Lung (tissue), 12 donors: Measurements from ENCODE around the gene GTF2H1. TPM values are rescaled to one million over a fixed set of nuclear protein-coding genes. Genes with fewer than 3 reads are reported as not detected.

Experiments
- ATAC-seq: fragments of 200-7000 bp; cut with Tn5 transposase; one replicate; pipeline ENCODE4 v1.9.1; 2020; ENCODE audit warnings: moderate number of reproducible peaks; ENCODE audit not compliant: insufficient read depth, low FRiP score
- DNase-seq, 3 donors: peaks; one replicate each; pipeline ENCODE4 v3.0.0-alpha.2; 2013 to 2017
- H3K27ac ChIP-seq, 2 donors: one replicate each; pipeline ENCODE4 v1.5.1; 2013; ENCODE audit warnings: mild to moderate bottlenecking in 2 of 2, moderate library complexity in 2 of 2, control low read depth in 1 of 2, inconsistent platforms in 1 of 2, low read depth in 1 of 2, low read length in 1 of 2
- H3K27me3 ChIP-seq, 3 donors: one replicate each; pipeline ENCODE4 v1.5.1; 2013; ENCODE audit warnings: low read length in 2 of 3; ENCODE audit not compliant: control insufficient read depth in 3 of 3, insufficient read depth in 3 of 3
- H3K36me3 ChIP-seq, 4 donors: one replicate each; pipeline ENCODE4 v1.5.1; 2013; ENCODE audit warnings: low read length in 4 of 4, mild to moderate bottlenecking in 1 of 4, moderate library complexity in 1 of 4; ENCODE audit not compliant: control insufficient read depth in 4 of 4, insufficient read depth in 4 of 4
- H3K4me1 ChIP-seq, 5 donors: one replicate each; pipeline ENCODE4 v1.5.1; 2013; ENCODE audit warnings: low read length in 5 of 5, mild to moderate bottlenecking in 2 of 5, moderate library complexity in 1 of 5; ENCODE audit not compliant: control insufficient read depth in 5 of 5, insufficient read depth in 5 of 5
- H3K4me3 ChIP-seq: one replicate; pipeline ENCODE4 v1.5.1; 2013; ENCODE audit warnings: mild to moderate bottlenecking, control low read depth, moderate library complexity
- H3K9ac ChIP-seq, 2 donors: one replicate each; pipeline ENCODE4 v1.5.1; 2013; ENCODE audit warnings: low read length in 2 of 2, control low read depth in 1 of 2; ENCODE audit not compliant: insufficient read depth in 1 of 2
- H3K9me3 ChIP-seq, 4 donors: one replicate each; pipeline ENCODE4 v1.5.1; 2013; ENCODE audit warnings: low read length in 3 of 4, mild to moderate bottlenecking in 1 of 4, moderate library complexity in 1 of 4; ENCODE audit not compliant: control insufficient read depth in 4 of 4, insufficient read depth in 3 of 4
- CTCF ChIP-seq: IDR thresholded peaks from 2 replicates; pipeline ENCODE4 v1.5.1; 2012; ENCODE audit warnings: mild to moderate bottlenecking; ENCODE audit errors: control extremely low read depth, extremely low read depth
- WGBS, 2 donors: extraction: QIAGEN DNeasy Blood & Tissue Kit; methylation state at CpG; one replicate each; pipeline ENCODE4 v1.1.7; 2013; 5-methylcytosine and 5-hydroxymethylcytosine counted together
- polyA plus RNA-seq, 2 donors: library from polyadenylated mRNA; stranded (reverse); fragments of 200-250 nt; gene quantifications; one replicate each; pipeline ENCODE4 v1.2.1, GENCODE V29; 2013
- total RNA-seq, 2 donors: library from RNA; depleted of rRNA in 1 of 2; stranded (reverse); fragments of >200 nt in 1 of 2; gene quantifications; one replicate each; pipeline ENCODE4 v1.2.1, GENCODE V29; 2014 to 2021
- donor health status: control.
- donor health status: control.
- donor health status: Bipolar disorder and iron deficiency.
- donor health status: healthy.
- donor health status: DM: yes; HTN: yes; CAD: no.

Gene GTF2H1
- total and polyA plus RNA-seq, 4 donors = 20.2 to 87.9 (median 32.6) TPM

GRCh38 chr11:18329196-18329870 is 7.0 kb downstream of the GTF2H1 start:
- peaks cover 0 to 14% (median 7%) of the 10 kb centered on the region in 5 donors for H3K4me1 ChIP-seq
- H3K4me3 ChIP-seq = no peak overlapping the region
- no peak for DNase-seq
- H3K27ac ChIP-seq = no peak overlapping the region
- 65 to 75% methylated on average over 5 of the region's 5 CpGs for WGBS, 2 donors
- H3K27me3 ChIP-seq = no peaks in the 10 kb centered on the region
- no peak for ATAC-seq
- no peaks in the 10 kb centered on the region for H3K9me3 ChIP-seq
- H3K36me3 ChIP-seq = peaks cover 10 to 25% (median 17%) of the 10 kb centered on the region in 4 donors
- no peak overlapping the region for H3K9ac ChIP-seq
- TF ChIP-seq CTCF = no peak

DNA sequence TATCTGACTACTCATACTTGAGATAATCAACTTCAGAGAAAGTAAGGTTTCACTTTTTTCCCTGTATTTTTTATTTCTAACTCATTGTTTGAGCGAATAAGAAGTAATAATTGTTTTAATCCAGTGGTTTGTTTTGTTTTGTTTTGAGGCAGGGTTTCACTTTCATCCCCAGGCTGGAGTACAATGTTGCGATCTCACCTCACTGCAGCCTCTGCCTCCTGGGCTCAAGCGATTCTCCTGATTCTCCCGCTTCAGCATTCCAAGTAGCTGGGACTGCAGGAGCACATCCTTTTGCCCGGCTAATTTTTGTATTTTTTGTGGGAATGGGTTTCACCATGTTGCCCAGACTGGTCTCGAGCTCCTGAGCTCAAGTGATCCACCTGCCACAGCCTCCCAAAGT is 8.6 kb downstream of the GTF2H1 start:
- Histone ChIP-seq H3K27ac (no peak overlapping the region), H3K9me3 (no peaks in the 10 kb centered on the region), H3K4me1 (peaks cover 0 to 10% (median 0%) of the 10 kb centered on the region in 5 donors), H3K27me3 (no peaks in the 10 kb centered on the region), H3K4me3 (no peak overlapping the region), H3K36me3 (peaks cover 15 to 23% (median 19%) of the 10 kb centered on the region in 4 donors), H3K9ac (no peak overlapping the region)
- DNase-seq (no peak), ATAC-seq (no peak)
- WGBS, 2 donors = 93 to 98% methylated on average over 6 of the region's 6 CpGs
- TF ChIP-seq CTCF = no peak

DNA sequence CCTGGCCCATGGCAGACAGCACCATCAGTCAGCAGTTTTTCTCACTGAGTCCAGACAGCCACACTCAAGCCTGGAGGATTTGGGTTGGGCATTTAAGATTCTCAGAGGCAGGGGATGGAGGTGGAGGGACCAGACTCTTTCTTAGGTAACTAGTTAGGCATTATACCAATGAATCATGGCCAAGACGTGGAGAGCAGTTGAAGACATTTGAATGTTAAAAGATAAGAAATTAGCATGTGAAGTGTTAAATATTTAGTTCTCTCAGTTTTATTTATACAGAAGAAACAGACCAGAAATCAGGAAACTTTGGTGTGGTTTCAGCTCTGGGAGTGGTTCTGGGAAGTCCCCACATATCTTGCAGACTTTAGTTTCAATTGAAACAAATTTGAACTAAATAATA is 9.9 kb downstream of the GTF2H1 start:
- no peak for TF ChIP-seq CTCF
- Histone ChIP-seq H3K36me3 (peaks cover 21 to 32% (median 25%) of the 10 kb centered on the region in 4 donors), H3K4me3 (no peak overlapping the region), H3K27me3 (no peaks in the 10 kb centered on the region), H3K4me1 (peaks cover 0 to 10% (median 0%) of the 10 kb centered on the region in 5 donors), H3K27ac (no peak overlapping the region), H3K9ac (no peak overlapping the region), H3K9me3 (no peaks in the 10 kb centered on the region)
- 65 to 70% methylated on average over 1 of the region's 1 CpG for whole genome bisulfite sequencing, 2 donors
- DNase-seq (no peak), ATAC-seq (no peak)

DNA sequence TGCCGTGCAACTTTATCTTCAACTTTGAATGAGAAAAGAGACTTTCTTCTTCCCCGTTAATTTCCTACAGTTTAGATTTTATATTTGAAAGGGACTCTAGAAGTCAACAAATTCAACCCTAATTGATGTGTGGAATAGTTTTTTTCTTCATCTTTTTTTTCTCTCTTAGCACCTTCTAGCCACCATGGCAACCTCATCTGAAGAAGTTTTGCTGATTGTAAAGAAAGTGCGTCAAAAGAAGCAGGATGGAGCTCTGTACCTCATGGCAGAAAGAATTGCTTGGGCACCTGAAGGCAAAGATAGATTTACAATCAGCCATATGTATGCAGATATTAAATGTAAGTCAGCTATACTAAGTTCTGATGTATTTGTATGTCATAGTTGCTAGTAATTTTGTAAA is 10.5 kb downstream of the GTF2H1 start:
- no peak for DNase-seq
- WGBS, 2 donors = 95 to 99% methylated on average over 3 of the region's 3 CpGs
- Histone ChIP-seq H3K36me3 (peaks cover 25 to 36% (median 27%) of the 10 kb centered on the region in 4 donors), H3K27ac (no peak overlapping the region), H3K27me3 (no peaks in the 10 kb centered on the region), H3K4me1 (peaks cover 0 to 10% (median 0%) of the 10 kb centered on the region in 5 donors), H3K9me3 (no peaks in the 10 kb centered on the region), H3K4me3 (no peak overlapping the region), H3K9ac (no peak overlapping the region)
- TF ChIP-seq CTCF = no peak
- no peak for ATAC-seq
